Subcutaneous adipose tissue (tissue), 4 donors: ENCODE data around the gene TMEM107. TPM values are rescaled to one million over a fixed set of nuclear protein-coding genes. Genes with fewer than 3 reads are reported as not detected.

Source experiments
- CTCF ChIP-seq: fragments of 450-650 bp; IDR thresholded peaks from one replicate; pipeline ENCODE4 v1.5.1; 2016; ENCODE audit warnings: low read depth, mild to moderate bottlenecking, control low read depth, antibody characterized with exemption, moderate library complexity
- total RNA-seq, 4 donors: library from RNA; depleted of rRNA; stranded (reverse); fragments of >200 nt; gene quantifications; one replicate each; pipeline ENCODE4 v1.1.0, GENCODE V29; 2016

The TMEM107 gene
- total RNA-seq, 4 donors from 2014 or later: 14.3 to 23.8 (median 20.4) TPM

DNA sequence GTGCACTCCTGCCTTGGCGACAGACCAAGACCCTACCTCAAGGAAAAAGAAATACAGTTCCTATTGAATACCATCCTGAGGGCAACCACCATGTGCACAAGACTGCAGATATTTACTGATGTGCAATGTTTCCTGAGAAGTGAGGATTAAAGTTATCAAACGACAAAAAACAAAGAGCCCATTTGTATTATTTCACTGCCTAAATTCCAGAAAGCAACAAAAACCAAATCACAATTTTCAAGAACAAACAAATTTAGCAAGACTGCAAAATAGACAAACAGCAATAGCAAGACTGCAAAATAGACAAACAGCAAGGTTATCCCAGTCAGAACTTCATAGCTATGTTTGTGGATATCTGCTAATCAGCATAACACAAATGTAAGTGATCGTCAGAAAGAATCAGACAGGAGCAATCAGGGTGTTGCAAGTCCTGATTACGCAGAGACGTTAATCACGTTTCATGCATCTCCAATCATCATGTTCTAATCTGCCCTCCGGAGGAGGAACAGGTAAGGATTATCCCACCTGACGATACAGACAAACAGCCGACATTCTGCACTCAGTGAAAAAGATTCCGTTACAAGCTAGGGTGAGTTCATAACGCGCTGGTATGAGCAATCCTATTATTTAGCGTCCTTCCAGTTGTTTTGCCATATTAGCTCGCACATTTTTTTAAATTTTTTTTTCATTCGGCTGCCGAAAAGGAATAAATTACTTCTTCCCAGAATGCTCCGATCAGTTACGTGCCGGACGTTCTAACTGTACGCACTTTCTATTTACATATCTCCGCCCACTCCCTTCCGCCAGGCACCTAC is 2.9 kb downstream of the TMEM107 start:
- TF ChIP-seq CTCF: no peak

DNA sequence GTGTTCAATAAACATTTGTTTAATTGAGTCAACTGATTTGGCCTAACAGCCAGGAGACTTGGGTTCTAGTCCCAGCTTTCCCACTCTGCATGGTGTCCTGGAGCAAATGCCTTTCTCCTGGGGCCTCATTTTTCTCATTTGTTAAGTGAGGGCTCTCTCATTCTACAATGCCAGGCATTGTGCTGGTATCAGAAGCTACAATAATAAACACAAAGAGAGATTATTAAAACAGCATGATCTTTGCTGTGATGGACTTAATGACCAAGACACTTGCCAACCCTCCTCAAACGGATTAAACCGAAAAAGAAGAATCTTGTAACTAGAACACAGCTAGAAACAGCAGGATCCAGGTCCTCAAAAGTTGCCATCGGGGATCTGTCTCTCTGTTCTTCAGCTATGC is 8.7 kb downstream of the TMEM107 start:
- no peak for TF ChIP-seq CTCF

DNA sequence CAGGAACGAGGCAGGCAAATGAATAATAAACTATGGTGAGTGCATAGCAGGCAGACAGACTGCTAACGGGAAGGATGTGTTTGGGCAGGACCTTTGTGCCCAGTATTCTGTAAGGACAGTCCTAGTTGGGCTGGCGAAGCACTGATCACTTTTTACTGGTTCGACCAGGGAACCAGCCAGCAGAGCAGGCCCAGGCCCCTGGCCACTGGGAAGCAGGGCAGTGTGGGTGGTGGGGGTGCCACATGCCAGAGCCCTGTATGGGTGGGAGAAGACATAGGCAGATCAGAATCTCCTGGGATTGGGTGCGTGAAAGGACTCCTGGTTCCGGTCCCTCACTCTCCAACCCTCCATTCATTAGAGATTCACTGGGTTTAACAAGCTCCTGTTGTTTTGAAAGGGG is 9.4 kb downstream of the TMEM107 start:
- no peak for TF ChIP-seq CTCF

GRCh38 chr17:8164815-8165131 is 11.4 kb downstream of the TMEM107 start:
- TF ChIP-seq CTCF: no peak

DNA sequence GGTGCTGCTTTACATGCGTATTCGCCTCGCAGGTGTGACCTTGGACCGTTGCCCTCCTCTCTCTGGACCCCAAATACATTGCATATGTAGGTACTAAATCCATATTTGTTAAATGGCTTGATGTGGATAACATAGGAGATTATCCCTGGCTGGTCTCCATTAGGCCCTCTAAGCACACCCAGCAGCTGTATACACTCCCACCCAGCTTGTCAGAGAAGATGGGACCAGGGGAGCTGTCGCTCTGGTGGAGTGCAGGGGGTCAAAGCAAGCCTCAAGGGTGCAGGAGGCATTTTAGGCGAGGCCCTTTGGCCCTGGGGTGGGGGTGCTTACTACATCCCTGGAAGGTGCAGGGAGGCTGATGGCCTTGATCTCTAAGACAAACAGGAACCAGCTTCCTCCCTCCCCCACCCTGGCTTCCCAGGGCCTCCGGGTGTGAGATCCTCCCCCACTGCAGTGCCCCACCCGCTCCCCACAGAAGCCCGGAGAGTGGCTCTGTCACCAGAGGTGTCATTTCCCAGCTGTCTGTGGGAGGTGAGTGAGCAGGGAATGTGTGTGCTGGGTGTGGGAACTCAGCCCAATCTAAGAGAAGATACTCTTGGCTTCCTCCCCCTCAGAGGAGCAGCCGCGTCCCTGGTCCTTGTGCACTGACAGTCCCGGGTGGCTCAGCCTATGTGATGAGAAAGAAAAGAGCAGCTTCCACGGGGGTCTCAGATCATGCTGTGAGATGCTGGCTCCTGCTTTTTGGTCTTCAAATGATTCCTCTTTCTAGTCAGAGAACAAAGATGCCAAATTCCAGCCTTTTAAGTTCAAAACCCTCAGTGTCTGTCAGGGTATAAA is 12.0 kb downstream of the TMEM107 start:
- TF ChIP-seq CTCF: no peak

DNA sequence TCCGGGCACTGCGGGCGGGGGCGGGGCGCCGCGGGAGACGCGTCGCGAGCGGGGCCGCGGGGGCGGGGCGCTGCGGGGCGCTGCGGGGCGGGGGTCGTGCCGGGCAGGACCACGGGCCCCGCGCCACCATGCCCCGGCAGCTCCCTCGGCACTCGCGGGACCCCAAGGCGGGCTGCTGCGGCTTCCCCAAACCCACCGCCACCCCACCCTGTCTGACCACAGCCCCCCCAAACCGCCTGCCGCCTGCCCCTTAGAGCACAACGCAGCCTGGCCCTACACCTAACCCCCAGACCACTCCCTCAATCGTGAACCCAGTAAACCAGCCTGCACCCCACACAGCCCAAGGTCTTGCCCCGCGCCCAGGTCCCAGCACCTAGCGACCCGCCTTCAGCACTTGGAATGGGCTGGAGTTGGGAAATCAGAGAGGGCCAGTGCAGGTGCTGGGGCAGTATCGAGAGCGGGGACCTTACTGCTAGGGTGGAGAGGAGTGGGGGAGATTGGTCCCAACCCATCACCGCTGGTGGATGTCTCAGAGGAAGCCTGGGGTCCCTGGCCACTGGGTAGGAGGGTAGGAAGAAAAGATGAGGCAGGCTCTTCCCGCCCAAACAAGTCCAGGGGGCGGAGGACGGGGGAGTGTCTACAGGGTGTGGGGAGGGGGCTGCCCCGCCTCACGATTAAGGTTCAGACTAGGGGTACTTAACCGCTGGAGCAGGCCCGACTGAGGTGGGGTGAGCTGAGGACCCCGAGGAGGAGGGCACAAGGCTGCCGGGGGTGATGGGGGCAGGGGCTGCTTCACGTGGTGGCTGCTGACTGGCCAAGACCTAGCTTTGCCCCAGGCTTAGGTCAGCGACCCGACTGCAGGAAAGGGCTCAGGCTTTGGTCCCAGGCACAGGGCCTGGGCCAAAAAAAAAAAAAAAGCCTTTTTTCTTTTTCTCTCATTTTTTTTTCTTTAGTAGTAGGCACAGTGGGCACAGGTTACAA is 12.9 kb downstream of the TMEM107 start:
- TF ChIP-seq CTCF: no peak
